GM12878 (cell line): Measurements from ENCODE around the gene HYDIN. TPM values are rescaled to one million over a fixed set of nuclear protein-coding genes. Genes with fewer than 3 reads are reported as not detected.

ENCODE experiments used
- ATAC-seq: fragments of 200-7000 bp; cut with Tn5 transposase; 3 replicates; pipeline ENCODE4 v1.9.1; 2020; ENCODE audit warnings: mild to moderate bottlenecking, moderate library complexity
- BruUV-seq: library from RNA; stranded (reverse); fragments of 400-500 nt; replicated peaks from 2 replicates; lab custom pipeline; 2021; lab: Mats Ljungman, UMichigan
- CTCF ChIA-PET: fragments of 300-600 bp; sonication (Branson Sonifier 250); formaldehyde crosslinking; extraction: SDS; loops from one replicate; lab custom pipeline; 2021; ENCODE audit warnings: inconsistent platforms; lab: Yijun Ruan, JAX
- POLR2A ChIA-PET: fragments of 350-600 bp; formaldehyde crosslinking; extraction: SDS; loops from one replicate; lab custom pipeline; 2021; ENCODE audit warnings: inconsistent platforms; lab: Charles Lee
- RAD21 ChIA-PET: fragments of 300-600 bp; sonication (Branson Sonifier 250); formaldehyde crosslinking; loops from one replicate; lab custom pipeline; 2023; ENCODE audit warnings: antibody characterized with exemption; ENCODE audit not compliant: unreplicated experiment; lab: Charles Lee
- SMC1A ChIA-PET: fragments of 300-600 bp; sonication (Branson Sonifier 250); formaldehyde crosslinking; loops from one replicate; lab custom pipeline; 2023; ENCODE audit not compliant: unreplicated experiment, uncharacterized antibody; lab: Charles Lee
- DNase-seq: peaks from one replicate; pipeline ENCODE4 v3.0.0-alpha.2; 2011; ENCODE audit warnings: low read depth, low spot score
- FAIRE-seq: peaks from 3 replicates; lab custom pipeline; 2011; peaks lifted over from hg19 to GRCh38; lab: Jason Lieb, UNC
- H2AFZ ChIP-seq: 2 replicates; pipeline ENCODE4 v1.6.0; 2011; ENCODE audit warnings: low read depth, low read length, control low read depth; ENCODE audit not compliant: control insufficient read depth
- H3K27ac ChIP-seq: 2 replicates; pipeline ENCODE4 v1.5.1; 2011; ENCODE audit warnings: control low read depth; ENCODE audit not compliant: control insufficient read depth, insufficient read depth
- H3K27me3 ChIP-seq, 2 experiments: replicated peaks in 1 of 2; 2 replicates each; pipeline versions ENCODE4 v1.6.0 to v1.6.1; 2011; ENCODE audit warnings: low read length in 1 of 2; ENCODE audit not compliant: control insufficient read depth in 2 of 2, insufficient read depth in 2 of 2
- H3K36me3 ChIP-seq, 2 experiments: 2 replicates each; pipeline ENCODE4 v1.5.1; 2011; ENCODE audit warnings: low read length in 1 of 2; ENCODE audit not compliant: control insufficient read depth in 2 of 2, insufficient read depth in 2 of 2
- H3K4me1 ChIP-seq: 2 replicates; pipeline ENCODE4 v1.6.1; 2011; ENCODE audit warnings: mild to moderate bottlenecking, low read length, moderate library complexity, mixed read lengths; ENCODE audit not compliant: control insufficient read depth, insufficient read depth
- H3K4me2 ChIP-seq: 2 replicates; pipeline ENCODE4 v1.6.0; 2011; ENCODE audit warnings: control low read depth; ENCODE audit not compliant: control insufficient read depth, insufficient read depth
- H3K4me3 ChIP-seq: fragments of 200-600 bp; sonication (generic); 2 replicates; pipeline ENCODE4 v1.5.1; 2016
- H3K79me2 ChIP-seq: 2 replicates; pipeline ENCODE4 v1.6.0; 2011; ENCODE audit warnings: low read length; ENCODE audit not compliant: control insufficient read depth, insufficient read depth
- H3K9ac ChIP-seq: 2 replicates; pipeline ENCODE4 v1.8.0; 2011; ENCODE audit warnings: low read length, control low read depth, mixed read lengths; ENCODE audit not compliant: control insufficient read depth, insufficient read depth
- H3K9me3 ChIP-seq: replicated peaks from 3 replicates; pipeline ENCODE4 v1.5.1; 2011; ENCODE audit warnings: mild to moderate bottlenecking, low read length; ENCODE audit not compliant: control insufficient read depth, insufficient read depth
- H4K20me1 ChIP-seq: 2 replicates; pipeline ENCODE4 v1.6.0; 2011; ENCODE audit not compliant: control insufficient read depth, insufficient read depth
- BRCA1 ChIP-seq: IDR thresholded peaks from 2 replicates; pipeline ENCODE4 v1.6.1; 2011; ENCODE audit warnings: low read depth, low read length, improper control_type of control experiment
- CEBPB ChIP-seq, 2 experiments: fragments of 150-350 bp in 1 of 2; IDR thresholded peaks; 2 replicates each; pipeline ENCODE4 v1.6.1; 2012 to 2014; ENCODE audit warnings: low read depth in 2 of 2, low read length in 2 of 2, borderline replicate concordance in 1 of 2, inconsistent platforms in 1 of 2
- ETV6 ChIP-seq, 2 experiments: fragments of 450-650 bp in 1 of 2; IDR thresholded peaks in 1 of 2; conservative IDR thresholded peaks in 1 of 2; 2 replicates each; pipeline ENCODE4 v1.6.1; 2014; ENCODE audit warnings: antibody characterized with exemption in 1 of 2, borderline replicate concordance in 1 of 2, low read depth in 1 of 2, mild to moderate bottlenecking in 1 of 2, moderate library complexity in 1 of 2
- FOXM1 ChIP-seq: IDR thresholded peaks from 2 replicates; pipeline ENCODE4 v1.6.1; 2012; ENCODE audit warnings: low read depth, mild to moderate bottlenecking, inconsistent platforms, low read length, moderate library complexity
- HCFC1 ChIP-seq: fragments of 150-350 bp; IDR thresholded peaks from 2 replicates; pipeline ENCODE4 v1.6.1; 2014; ENCODE audit warnings: low read length
- MEF2B ChIP-seq: fragments of 450-650 bp; IDR thresholded peaks from 2 replicates; pipeline ENCODE4 v1.6.1; 2018; ENCODE audit warnings: mild to moderate bottlenecking, moderate library complexity; ENCODE audit not compliant: partially characterized antibody, poor library complexity, severe bottlenecking
- MLLT1 ChIP-seq: fragments of 450-650 bp; IDR thresholded peaks from 2 replicates; pipeline ENCODE4 v1.6.1; 2016; ENCODE audit warnings: mild to moderate bottlenecking
- NFXL1 ChIP-seq: fragments of 450-650 bp; IDR thresholded peaks from 2 replicates; pipeline ENCODE4 v1.6.1; 2017; ENCODE audit warnings: antibody characterized with exemption, mild to moderate bottlenecking, borderline replicate concordance
- POU2F2 ChIP-seq: IDR thresholded peaks from 3 replicates; pipeline ENCODE4 v1.6.1; 2011; ENCODE audit warnings: low read depth, mild to moderate bottlenecking, low read length, borderline replicate concordance
- RUNX3 ChIP-seq: IDR thresholded peaks from 2 replicates; pipeline ENCODE4 v1.6.1; 2012; ENCODE audit warnings: low read length, inconsistent platforms
- TBL1XR1 ChIP-seq: IDR thresholded peaks from 2 replicates; pipeline ENCODE4 v1.6.1; 2012; ENCODE audit warnings: low read depth, low read length, improper control_type of control experiment
- TCF3 ChIP-seq: IDR thresholded peaks from 2 replicates; pipeline ENCODE4 v1.6.1; 2012; ENCODE audit warnings: low read depth, mild to moderate bottlenecking, low read length, borderline replicate concordance; ENCODE audit not compliant: insufficient read depth
- TCF7 ChIP-seq: IDR thresholded peaks from 2 replicates; pipeline ENCODE4 v1.6.1; 2014; ENCODE audit warnings: antibody characterized with exemption, borderline replicate concordance
- ZBTB4 ChIP-seq: fragments of 450-650 bp; formaldehyde crosslinking; IDR thresholded peaks from 2 replicates; pipeline ENCODE4 v1.4.0; 2022; ENCODE audit warnings: mild to moderate bottlenecking, moderate library complexity
- ZZZ3 ChIP-seq: IDR thresholded peaks from 2 replicates; pipeline ENCODE4 v1.6.1; 2011; ENCODE audit warnings: low read depth; ENCODE audit not compliant: control insufficient read depth, insufficient read length
- WGBS: methylation state at CpG from one replicate; pipeline ENCODE4 v1.1.6; 2016; ENCODE audit warnings: low lambda C conversion rate; ENCODE audit not compliant: insufficient replicate concordance, insufficient coverage; ENCODE audit errors: missing lambda C conversion rate; 5-methylcytosine and 5-hydroxymethylcytosine counted together
- in situ Hi-C: fragments of 300-500 bp; cut with MboI; formaldehyde crosslinking; loops from 9 replicates; pipeline ENCODE4 v1.14.3; 2018; ENCODE audit warnings: mixed read lengths
- intact Hi-C: fragments of 100-400 bp; cut with micrococcal nuclease; formaldehyde crosslinking; loops from one replicate; pipeline ENCODE4 v1.14.2; 2022; ENCODE audit not compliant: unreplicated experiment
- polyA plus RNA-seq, 11 experiments: library from polyadenylated mRNA; depleted of rRNA in 4 of 11; unstranded in 6 of 11; stranded (reverse) in 5 of 11; fragments of >200 nt; fragmentation: Nextera tagmentation in 4 of 11; fragmentation: Illumina TruSeq in 1 of 11; extraction: Ambion mirVana in 4 of 11; extraction: Trizol in 1 of 11; gene quantifications; 1 replicate in 1 of 11; 2 replicates in 10 of 11; pipeline versions ENCODE4 v1.2.1 to v1.2.3, GENCODE V29; 2011 to 2016; ENCODE audit warnings: inconsistent platforms in 2 of 11, missing spikeins in 2 of 11, low read depth in 1 of 11
- total RNA-seq, 4 experiments: library from RNA; depleted of rRNA in 3 of 4; stranded (reverse); fragments of >200 nt in 3 of 4; fragmentation: Illumina TruSeq in 1 of 4; extraction: Trizol in 1 of 4; gene quantifications; 2 replicates each; pipeline versions ENCODE4 v1.2.1 to v1.2.3, GENCODE V29; 2013 to 2021
- TF ChIP-seq, protein P1 (sequence below): fragments of 450-650 bp; IDR thresholded peaks from 2 replicates; pipeline ENCODE4 v1.6.1; 2014; ENCODE audit warnings: mild to moderate bottlenecking
- TF ChIP-seq, protein P2 (sequence below): fragments of 150-350 bp; IDR thresholded peaks from 2 replicates; pipeline ENCODE4 v1.6.1; 2014; ENCODE audit warnings: mild to moderate bottlenecking, low read depth, low read length

Gene HYDIN
- total and polyA plus RNA-seq, 10 of the 15 experiments (the other 5 are each of a cell fraction or from before 2014, with no cell fraction given): 0.01 to 0.30 (median 0.10) TPM; not detected in 7

DNA sequence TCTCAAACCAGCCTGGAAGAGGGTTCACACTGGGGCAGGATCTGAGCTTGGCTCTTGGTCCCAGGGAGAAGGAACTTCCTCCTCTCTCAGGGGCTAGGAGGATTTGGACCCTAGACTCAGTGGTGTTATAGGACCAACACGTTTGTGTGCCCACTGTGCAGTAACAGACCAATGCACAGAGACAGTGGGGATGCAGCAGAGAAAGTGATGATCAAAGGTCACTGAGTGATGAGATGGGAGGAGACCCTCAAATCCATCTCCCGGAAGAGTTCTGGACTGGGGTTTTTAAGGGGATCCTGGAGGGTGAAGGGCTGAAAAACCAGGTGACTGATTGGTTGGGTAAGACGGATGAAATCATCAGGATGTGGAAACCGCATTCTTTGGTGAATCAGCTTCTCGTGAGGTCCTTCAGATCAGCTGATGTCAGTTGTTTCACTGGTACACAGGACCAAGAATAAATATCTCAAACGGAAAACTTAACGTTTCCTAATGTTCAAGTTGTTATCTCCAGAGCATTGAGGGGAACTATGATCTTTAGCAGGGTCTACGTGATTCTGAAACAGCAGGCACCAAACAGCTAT lies 426.3 kb downstream of the HYDIN start:
- Histone ChIP-seq H3K4me3 (no peak overlapping the region), H3K4me2 (no peak overlapping the region), H2AFZ (no peak overlapping the region), H3K4me1 (peaks cover 4% of the 10 kb centered on the region; the same call in 1 of the 2 replicates), H3K9ac (no peak overlapping the region), H3K79me2 (peaks cover 17% of the 10 kb centered on the region), H3K27me3 (no peaks in the 10 kb centered on the region), H4K20me1 (no peaks in the 10 kb centered on the region), H3K27ac (no peak overlapping the region), H3K36me3 (no peaks in the 10 kb centered on the region), H3K9me3 (peaks cover 2% of the 10 kb centered on the region; the same call in 1 of the 3 replicates)
- 16% methylated on average over 8 of the region's 8 CpGs for WGBS
- no peak for FAIRE-seq
- no peak for DNase-seq
- RAD21 ChIA-PET: no interaction called here
- SMC1A ChIA-PET: interaction anchor here (1.0 kb wide), 1 partner anchor 507 kb away, joined by 4 read pairs; no protein-coding TSS in a partner anchor
- ATAC-seq: no peak
- CTCF ChIA-PET: no interaction called here
- BruUV-seq: no TSS peak
- in situ Hi-C loops: no loop called here
- POLR2A ChIA-PET: no interaction called here
- intact Hi-C loops: no loop called here
- no peak for TF ChIP-seq CEBPB (IDR thresholded peaks at IDR 0.05; ENCODE audit: borderline replicate concordance in 1 of 2, low read depth in 2 of 2, low read length in 2 of 2)
- no peak for TF ChIP-seq ZZZ3
- no peak for TF ChIP-seq MEF2B
- TF ChIP-seq POU2F2: no peak
- no peak for TF ChIP-seq TBL1XR1
- TF ChIP-seq ETV6 (conservative IDR thresholded peaks at IDR 0.05 in 1 of 2, IDR thresholded peaks at IDR 0.05 in 1 of 2; ENCODE audit: borderline replicate concordance in 1 of 2, low read depth in 1 of 2): no peak
- no peak for TF ChIP-seq TCF7
- TF ChIP-seq RUNX3: no peak
- TF ChIP-seq ZBTB4 (CRISPR knock-in tag): no peak
- TF ChIP-seq, protein P1, sequence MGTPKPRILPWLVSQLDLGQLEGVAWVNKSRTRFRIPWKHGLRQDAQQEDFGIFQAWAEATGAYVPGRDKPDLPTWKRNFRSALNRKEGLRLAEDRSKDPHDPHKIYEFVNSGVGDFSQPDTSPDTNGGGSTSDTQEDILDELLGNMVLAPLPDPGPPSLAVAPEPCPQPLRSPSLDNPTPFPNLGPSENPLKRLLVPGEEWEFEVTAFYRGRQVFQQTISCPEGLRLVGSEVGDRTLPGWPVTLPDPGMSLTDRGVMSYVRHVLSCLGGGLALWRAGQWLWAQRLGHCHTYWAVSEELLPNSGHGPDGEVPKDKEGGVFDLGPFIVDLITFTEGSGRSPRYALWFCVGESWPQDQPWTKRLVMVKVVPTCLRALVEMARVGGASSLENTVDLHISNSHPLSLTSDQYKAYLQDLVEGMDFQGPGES: no peak
- TF ChIP-seq, protein P2, sequence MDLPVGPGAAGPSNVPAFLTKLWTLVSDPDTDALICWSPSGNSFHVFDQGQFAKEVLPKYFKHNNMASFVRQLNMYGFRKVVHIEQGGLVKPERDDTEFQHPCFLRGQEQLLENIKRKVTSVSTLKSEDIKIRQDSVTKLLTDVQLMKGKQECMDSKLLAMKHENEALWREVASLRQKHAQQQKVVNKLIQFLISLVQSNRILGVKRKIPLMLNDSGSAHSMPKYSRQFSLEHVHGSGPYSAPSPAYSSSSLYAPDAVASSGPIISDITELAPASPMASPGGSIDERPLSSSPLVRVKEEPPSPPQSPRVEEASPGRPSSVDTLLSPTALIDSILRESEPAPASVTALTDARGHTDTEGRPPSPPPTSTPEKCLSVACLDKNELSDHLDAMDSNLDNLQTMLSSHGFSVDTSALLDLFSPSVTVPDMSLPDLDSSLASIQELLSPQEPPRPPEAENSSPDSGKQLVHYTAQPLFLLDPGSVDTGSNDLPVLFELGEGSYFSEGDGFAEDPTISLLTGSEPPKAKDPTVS: no peak
- TF ChIP-seq HCFC1: no peak
- TF ChIP-seq NFXL1: no peak
- TF ChIP-seq FOXM1: no peak
- TF ChIP-seq TCF3: no peak
- no peak for TF ChIP-seq MLLT1
- TF ChIP-seq BRCA1: no peak
